ENCODE measurements around the gene MORN5. TPM values are rescaled to one million over a fixed set of nuclear protein-coding genes. Genes with fewer than 3 reads are reported as not detected.

Gene MORN5
- total RNA-seq, 1 experiment from 2014 or later: not detected

GRCh38 chr9:122122468-122122867 lies 37.2 kb upstream of the MORN5 start:
- H3K4me3 ChIP-seq (ENCODE audit: low read depth in 2 of 2, low read length in 2 of 2): no peak overlapping the region
- no peaks in the 10 kb centered on the region; the same call in 1 of the 2 replicates for H3K4me1 ChIP-seq (ENCODE audit: control insufficient read depth, insufficient read depth, low read length)
- no TSS peak for BruUV-seq (replicated peaks)
- H3K36me3 ChIP-seq (ENCODE audit: control insufficient read depth, insufficient read depth, low read length): no peaks in the 10 kb centered on the region
- ATAC-seq: no peak
- no peaks in the 10 kb centered on the region for H3K27me3 ChIP-seq (ENCODE audit: control insufficient read depth, insufficient read depth, low read length)
- no peak overlapping the region for H3K27ac ChIP-seq (ENCODE audit: low read length)
- in situ Hi-C loops (cut with HindIII; ENCODE audit: low pct_unique_long_range_greater_than_20kb, low sequenced_read_pairs): no loop called here
- ChIA-PET POLR2A (no interaction called here), CTCF (interaction anchor here (4.3 kb wide), 1 partner anchor 24 kb away, joined by 33 read pairs; no protein-coding TSS in a partner anchor)
- no peaks in the 10 kb centered on the region for H3K9me3 ChIP-seq (ENCODE audit: control insufficient read depth, insufficient read depth, low read depth, low read length)
- no peak for DNase-seq (ENCODE audit: low read depth, low spot score)
- intact Hi-C loops (cut with micrococcal nuclease; ENCODE audit: unreplicated experiment): loop anchor here (2.0 to 10.0 kb wide), 2 partner anchors 24 to 692 kb away; no protein-coding TSS in a partner anchor
- TF ChIP-seq SIN3A (IDR thresholded peaks at IDR 0.05; ENCODE audit: borderline replicate concordance, insufficient read depth, low read depth, low read length) (no peak), POLR2AphosphoS5 (IDR thresholded peaks at IDR 0.05; ENCODE audit: low read depth, low read length) (no peak), REST (IDR thresholded peaks at IDR 0.05; ENCODE audit: insufficient read depth in 1 of 2, low read depth in 2 of 2, low read length in 1 of 2) (no peak), TCF7L2 (IDR thresholded peaks at IDR 0.05; ENCODE audit: low read depth, low read length) (no peak), CTCF (IDR thresholded peaks at IDR 0.05) (no peak)

- no peaks in the 10 kb centered on the region for H3K9me3 ChIP-seq (ENCODE audit: control insufficient read depth, insufficient read depth, low read depth, low read length)
- ATAC-seq (peak; percentile 57; the same call in 1 of the 2 replicates), DNase-seq (ENCODE audit: low read depth, low spot score) (peak; percentile 43)
- ChIA-PET CTCF (interaction anchor here (0.7 to 4.3 kb wide), 2 partner anchors 8 to 24 kb away, joined by 3 to 33 read pairs; no protein-coding TSS in a partner anchor), POLR2A (no interaction called here)
- no peaks in the 10 kb centered on the region; the same call in 1 of the 2 replicates for H3K4me1 ChIP-seq (ENCODE audit: control insufficient read depth, insufficient read depth, low read length)
- H3K4me3 ChIP-seq (ENCODE audit: low read depth in 2 of 2, low read length in 2 of 2): no peak overlapping the region
- in situ Hi-C loops (cut with HindIII; ENCODE audit: low pct_unique_long_range_greater_than_20kb, low sequenced_read_pairs) (no loop called here), intact Hi-C loops (cut with micrococcal nuclease; ENCODE audit: unreplicated experiment) (loop anchor here (2.0 to 10.0 kb wide), 2 partner anchors 24 to 692 kb away; no protein-coding TSS in a partner anchor)
- H3K27ac ChIP-seq (ENCODE audit: low read length): no peak overlapping the region
- no TSS peak for BruUV-seq (replicated peaks)
- H3K27me3 ChIP-seq (ENCODE audit: control insufficient read depth, insufficient read depth, low read length): no peaks in the 10 kb centered on the region
- TF ChIP-seq TCF7L2 (IDR thresholded peaks at IDR 0.05; ENCODE audit: low read depth, low read length) (no peak), CTCF (IDR thresholded peaks at IDR 0.05) (peak; percentile 94)
- no peaks in the 10 kb centered on the region for H3K36me3 ChIP-seq (ENCODE audit: control insufficient read depth, insufficient read depth, low read length)
Measured at GRCh38 chr9:122122903-122123632, 36.6 kb upstream of the MORN5 start.

Measured in Panc1 (cell line).